Left renal cortex interstitium (tissue), 4 donors: ENCODE results near the gene MAP6. TPM values are rescaled to one million over a fixed set of nuclear protein-coding genes. Genes with fewer than 3 reads are reported as not detected.

ENCODE experiments used
- DNase-seq, 4 donors: peaks; one replicate each; pipeline ENCODE4 v3.0.0-alpha.2; 2013; ENCODE audit warnings: low read depth in 4 of 4, low spot score in 2 of 4, missing footprints in 1 of 4
- polyA plus RNA-seq, 4 donors: library from polyadenylated mRNA; unstranded; fragments of 120-200 nt; gene quantifications; one replicate each; pipeline ENCODE4 v1.2.1, GENCODE V29; 2013; ENCODE audit not compliant: insufficient read length in 4 of 4

The MAP6 gene
- polyA plus RNA-seq, 4 donors = 7.9 to 11.6 (median 9.5) TPM

DNA sequence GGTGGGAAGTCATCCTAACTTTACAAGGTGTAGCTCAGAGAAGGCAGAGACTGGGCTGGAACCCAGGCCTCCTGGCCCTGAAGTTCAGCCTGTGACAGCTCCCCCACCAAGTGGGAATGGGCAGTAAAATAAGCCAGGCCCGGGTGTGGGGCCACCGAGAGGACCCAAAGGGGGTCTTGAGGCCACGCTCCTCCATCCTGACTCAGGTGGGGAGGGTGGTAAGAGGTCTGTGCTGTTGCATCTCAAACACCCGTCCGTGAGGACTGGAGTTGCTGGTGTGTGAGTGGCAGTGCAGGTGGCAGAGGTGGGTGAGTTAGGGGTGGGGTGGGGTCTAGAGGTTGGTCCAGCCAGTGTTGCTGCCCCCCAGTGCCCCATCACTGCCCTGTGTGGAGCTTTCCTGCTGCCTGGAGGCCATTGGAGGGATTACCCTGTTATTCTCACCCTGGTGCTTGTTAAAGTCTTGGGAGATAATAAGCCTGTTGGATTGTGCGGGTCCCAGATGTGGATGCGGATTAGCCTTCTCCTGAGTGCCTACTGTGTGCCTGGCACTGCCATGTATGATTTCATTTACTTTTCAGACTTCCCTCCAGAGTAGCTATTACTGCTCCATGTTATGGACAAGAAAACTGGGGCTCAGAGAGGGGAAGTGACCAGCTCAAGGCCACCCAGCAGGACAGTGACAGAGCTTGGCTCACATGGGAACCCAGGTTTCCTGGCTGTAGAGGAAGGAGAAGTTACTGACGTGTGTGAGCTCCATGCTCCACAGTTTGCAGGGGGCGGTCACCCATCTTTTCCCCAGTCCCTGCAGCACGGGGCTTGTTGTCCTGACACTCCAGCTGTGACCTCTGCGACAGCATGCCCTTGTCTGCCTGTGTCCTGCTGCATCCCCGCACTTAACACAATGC is 93.9 kb downstream of the MAP6 start:
- no peak for DNase-seq

DNA sequence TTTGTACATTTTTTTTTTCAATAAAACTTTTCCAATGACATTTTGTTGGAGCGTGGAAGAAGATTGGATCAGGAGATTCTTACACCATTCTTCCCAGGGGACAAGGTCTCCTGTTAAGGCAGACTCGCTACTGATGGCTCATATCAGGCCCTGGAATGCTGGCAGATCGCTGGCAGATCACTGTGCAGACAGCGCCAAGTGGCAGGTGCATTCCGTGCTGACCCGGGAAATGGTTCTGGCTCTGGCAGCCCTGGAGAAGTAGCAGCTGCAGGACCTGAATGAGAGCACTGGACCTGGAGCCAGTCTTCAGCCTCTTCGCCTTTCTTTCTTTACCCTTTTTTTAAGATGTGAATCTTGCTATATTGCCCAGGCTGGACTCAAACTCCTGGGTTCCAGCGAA is 96.1 kb downstream of the MAP6 start:
- no peak for DNase-seq

DNA sequence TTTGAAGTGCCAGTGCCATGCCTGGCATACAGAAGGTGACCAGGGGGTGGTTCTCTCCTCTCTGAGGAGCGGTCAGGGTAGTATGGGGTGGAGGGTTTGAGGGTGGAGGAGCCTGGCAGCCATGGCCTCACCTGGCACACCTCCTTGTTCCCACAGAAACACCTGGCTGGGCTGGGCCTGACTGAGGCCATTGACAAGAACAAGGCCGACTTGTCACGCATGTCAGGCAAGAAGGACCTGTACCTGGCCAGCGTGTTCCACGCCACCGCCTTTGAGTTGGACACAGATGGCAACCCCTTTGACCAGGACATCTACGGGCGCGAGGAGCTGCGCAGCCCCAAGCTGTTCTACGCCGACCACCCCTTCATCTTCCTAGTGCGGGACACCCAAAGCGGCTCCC is 97.2 kb downstream of the MAP6 start:
- DNase-seq = no peak

DNA sequence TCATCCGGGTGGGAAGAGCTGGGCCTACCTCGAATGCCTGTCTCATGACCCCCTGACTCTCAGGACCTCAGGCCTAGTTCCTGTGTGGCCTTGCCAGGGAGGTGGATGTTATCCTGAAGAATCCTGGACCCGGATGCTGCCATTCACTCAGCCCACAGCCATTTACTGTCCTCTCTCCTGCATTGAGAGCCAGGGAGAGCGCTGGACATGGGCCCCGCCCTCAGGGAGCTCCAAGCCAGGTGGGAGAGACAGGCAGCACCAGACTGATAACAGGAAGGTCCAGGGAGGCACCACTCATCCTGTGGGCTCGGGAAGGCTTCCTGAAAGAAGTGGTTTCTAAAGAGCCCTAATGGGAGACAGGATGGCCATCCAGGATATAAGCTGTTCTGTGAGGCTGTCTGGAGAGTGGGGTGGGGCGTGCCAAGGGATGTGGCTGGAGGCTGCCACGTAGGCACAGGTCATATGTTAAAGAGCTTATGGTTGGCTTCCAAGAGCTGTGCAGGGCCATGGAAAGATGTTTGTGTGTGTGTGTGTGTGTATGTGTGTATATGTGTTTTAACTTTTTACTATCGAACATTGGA is 98.2 kb downstream of the MAP6 start:
- no peak for DNase-seq

DNA sequence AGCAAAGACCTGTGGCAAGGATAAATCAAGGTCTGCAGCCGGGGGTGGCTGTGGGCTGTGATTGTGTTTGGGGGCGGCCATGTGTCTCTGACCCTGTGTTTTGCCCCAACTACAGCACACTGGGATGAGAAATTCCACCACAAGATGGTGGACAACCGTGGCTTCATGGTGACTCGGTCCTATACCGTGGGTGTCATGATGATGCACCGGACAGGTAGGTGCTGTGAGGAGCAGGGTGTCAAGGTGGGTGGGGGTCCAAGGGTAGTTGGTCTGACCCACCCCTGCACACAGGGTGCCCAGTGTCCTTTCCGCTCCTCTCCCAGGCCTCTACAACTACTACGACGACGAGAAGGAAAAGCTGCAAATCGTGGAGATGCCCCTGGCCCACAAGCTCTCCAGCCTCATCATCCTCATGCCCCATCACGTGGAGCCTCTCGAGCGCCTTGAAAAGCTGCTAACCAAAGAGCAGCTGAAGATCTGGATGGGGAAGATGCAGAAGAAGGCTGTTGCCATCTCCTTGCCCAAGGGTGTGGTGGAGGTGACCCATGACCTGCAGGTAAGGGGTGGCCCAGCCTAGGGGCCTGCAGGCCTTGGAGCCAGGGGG is 100.1 kb downstream of the MAP6 start:
- no peak for DNase-seq

DNA sequence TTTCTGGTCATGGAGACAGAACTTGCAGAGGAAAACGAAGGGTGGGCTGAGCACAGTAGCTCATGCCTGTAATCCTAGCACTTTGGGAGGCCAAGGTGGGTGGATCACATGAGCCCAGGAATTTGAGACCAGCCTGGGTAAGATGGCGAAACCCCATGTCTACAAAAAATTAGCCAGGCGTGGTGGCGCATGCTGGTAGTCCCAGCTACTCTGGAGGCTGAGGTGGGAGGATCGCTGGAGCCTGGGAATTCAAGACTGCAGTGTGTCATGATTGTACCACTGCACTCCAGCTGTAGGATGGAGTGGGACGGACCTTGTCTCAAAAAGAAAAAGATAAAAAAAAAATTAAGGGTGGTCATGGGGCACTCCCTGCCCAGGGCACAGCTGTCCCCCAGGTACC is 100.9 kb downstream of the MAP6 start:
- no peak for DNase-seq

DNA sequence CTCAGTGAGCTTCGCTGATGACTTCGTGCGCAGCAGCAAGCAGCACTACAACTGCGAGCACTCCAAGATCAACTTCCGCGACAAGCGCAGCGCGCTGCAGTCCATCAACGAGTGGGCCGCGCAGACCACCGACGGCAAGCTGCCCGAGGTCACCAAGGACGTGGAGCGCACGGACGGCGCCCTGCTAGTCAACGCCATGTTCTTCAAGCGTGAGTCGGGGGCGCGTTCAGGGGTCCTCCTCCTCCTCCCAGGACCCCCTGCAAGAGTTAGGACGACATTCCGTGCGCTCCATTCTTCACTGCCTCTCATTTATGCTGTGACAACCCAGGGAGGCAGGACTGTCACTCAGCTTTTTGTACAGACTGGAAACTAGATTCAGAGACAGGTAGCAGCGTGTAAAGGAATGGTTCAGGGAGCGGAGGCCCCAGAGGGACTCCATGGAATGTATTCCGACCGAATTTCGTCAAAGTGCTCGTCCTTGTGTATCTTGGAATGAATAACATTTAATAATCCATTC is 102.0 kb downstream of the MAP6 start:
- DNase-seq = no peak

DNA sequence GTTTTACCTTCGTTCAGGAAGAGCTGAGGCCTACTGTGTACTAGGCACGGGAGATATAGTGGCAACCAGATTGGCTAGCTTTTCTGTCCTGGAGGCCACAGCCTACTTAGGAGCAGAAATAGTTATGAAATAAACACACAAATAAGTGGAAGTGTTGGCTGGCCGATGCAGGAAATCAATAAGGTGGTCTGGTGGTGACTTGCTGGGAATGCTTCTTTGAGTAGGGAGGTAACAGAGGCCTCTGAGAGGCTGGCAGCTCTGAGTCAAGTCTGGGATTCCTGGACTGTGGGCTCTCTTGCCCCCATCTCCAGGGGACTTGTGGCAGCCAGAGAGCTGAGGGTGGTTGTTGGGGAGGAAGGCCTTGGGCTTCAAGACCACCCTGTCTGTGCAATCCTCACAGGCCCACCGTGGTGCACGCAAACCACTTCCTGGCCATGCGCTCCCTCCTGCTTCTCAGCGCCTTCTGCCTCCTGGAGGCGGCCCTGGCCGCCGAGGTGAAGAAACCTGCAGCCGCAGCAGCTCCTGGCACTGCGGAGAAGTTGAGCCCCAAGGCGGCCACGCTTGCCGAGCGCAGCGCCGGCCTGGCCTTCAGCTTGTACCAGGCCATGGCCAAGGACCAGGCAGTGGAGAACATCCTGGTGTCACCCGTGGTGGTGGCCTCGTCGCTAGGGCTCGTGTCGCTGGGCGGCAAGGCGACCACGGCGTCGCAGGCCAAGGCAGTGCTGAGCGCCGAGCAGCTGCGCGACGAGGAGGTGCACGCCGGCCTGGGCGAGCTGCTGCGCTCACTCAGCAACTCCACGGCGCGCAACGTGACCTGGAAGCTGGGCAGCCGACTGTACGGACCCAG is 102.7 kb downstream of the MAP6 start:
- DNase-seq = no peak

DNA sequence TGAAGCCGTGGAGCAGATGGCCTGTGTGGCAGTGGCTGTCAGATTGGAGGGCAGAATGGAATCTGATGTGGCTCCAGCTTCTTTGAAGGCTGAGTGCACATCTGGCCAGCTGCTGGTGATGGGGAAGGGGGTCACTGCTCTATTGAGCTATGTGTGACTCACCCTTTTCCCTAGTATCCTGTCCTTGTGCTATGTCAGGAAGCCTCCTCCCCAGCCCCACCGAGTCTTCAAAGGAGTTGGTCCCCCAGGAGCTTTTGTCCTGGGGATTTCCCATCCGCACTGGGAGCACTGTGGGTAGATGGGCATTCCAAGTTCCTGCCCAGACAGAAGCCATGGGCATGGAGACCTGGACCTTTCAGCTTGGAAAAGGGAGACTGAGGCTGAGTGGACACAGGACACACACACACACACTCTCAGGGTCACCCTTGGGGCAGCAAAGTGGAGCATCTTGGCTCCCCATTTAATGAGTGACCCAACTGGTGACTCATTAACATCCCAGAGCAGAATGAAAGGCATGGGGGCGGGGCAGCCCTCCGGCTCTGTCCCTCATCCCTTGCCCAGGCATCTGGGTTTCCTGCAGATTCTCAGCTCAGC is 103.5 kb downstream of the MAP6 start:
- DNase-seq = no peak

DNA sequence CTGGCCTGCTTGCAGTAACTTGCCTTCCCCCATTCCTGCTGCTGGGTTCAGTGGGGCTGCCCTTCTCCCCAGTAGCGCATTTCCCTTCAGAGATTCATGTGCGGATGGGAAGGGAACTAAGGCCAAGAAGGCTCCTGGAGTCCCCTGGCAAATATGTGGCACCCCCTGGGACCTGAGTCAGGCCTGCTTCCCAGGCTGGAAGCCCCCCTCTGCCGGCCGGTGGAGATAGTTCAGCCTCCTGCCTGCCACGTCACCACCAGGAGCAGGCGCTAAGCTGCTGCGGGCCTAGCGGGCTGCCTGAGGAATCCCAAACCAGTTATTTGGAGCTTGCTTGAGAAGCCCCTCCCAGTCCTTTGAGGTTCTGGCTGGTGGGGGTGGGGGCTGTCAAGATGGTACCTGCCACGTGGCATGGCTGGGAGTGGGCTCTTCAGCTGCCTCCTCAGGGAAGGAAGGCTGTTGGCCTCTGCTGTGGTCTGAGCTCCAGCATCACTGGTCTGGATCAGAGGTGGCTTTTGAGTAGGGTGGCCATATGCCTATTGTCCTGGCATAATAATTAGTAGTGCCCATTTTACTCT is 104.8 kb downstream of the MAP6 start:
- DNase-seq = no peak

DNA sequence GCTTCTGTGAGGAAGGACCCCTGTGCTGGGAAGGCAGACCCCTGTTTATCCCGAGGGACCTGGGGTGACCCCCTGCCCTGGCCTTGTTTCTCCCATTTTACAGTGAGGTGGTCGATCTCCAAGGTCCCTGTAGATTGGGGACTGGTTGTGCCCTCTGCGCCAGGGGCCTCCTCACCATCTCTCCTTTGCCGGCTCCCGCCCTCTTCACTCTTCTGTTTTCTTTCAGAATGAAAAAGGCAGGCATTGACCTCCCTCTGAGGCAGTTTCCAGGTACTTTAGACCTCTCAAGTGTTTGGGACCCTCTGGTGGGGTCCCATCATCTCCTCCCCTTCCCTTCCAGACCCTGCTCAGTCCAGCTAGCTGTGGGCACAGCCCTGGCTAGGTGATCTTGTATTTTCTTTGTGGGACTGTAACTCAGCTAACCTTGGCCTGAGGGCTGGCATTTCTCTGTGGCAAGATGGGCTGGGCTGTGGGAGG is 105.3 kb downstream of the MAP6 start:
- no peak for DNase-seq

DNA sequence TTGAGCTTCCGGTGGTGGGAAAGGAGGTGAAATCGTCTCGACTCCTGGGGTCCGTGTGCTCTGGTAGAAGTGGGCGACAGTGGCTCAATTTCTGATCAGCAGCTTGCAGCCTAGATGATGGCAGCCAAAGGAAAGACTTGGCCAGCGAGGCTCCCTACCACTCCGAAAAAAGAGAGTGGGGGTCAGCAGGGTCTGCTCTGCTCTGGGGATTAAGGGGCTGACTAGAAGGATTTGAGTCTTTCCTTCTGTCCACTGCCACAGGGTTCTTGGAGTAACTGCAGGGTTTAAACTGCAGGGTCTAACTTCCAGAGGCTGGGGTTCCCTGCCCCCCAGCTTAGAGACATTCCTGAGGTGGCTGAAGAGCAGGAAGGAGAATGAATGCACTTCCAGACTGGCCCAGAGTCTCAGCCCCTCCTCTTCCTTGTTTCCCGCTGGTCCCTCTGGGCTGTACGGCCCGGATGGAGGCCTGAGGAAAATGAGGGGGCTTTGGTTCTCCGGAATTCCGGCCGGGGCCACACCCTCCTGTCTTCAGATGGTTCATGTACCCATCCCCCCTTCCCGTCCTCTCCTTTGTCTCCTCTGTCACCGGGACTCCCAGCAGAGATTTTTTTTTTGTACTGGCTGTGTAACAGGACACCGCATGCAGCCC is 105.9 kb downstream of the MAP6 start:
- no peak for DNase-seq

DNA sequence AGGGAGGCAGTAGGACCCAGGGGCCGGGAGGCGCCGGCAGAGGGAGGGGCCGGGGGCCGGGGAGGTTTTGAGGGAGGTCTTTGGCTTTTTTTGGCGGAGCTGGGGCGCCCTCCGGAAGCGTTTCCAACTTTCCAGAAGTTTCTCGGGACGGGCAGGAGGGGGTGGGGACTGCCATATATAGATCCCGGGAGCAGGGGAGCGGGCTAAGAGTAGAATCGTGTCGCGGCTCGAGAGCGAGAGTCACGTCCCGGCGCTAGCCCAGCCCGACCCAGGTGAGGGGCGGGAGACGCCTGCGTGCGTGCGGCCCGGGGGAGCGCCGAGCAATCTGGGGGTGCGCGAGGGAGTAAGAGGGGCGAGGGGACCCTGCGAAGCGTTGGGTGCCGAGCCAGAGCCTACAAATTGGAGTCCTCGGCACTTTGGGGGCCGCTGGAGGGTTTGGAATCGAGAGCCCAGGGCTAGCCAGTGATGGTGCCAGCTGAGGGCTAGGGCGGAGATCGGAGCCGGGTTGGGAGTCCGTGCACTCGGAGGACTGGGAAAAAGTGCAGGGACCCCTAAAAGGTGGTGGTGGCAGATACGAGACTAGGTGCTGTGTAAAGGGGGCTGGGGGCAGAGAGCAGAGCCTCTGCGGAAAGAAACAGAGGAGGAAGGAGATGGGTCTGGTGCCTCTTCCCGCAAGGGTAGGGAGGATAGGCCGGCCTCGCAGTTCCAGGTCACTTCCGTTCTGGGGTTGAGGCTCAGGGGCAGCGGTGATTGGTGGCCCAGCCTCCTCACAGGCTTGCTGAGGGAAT is 106.6 kb downstream of the MAP6 start, which contains the start of gene SERPINH1:
Gene SERPINH1, plus strand, starts transcription at position 206 of the 788 bp plus-strand sequence. CDS start 4,097 bp downstream, outside the sequence.
- peak in 1 of 4 donors; percentile 74 for DNase-seq

DNA sequence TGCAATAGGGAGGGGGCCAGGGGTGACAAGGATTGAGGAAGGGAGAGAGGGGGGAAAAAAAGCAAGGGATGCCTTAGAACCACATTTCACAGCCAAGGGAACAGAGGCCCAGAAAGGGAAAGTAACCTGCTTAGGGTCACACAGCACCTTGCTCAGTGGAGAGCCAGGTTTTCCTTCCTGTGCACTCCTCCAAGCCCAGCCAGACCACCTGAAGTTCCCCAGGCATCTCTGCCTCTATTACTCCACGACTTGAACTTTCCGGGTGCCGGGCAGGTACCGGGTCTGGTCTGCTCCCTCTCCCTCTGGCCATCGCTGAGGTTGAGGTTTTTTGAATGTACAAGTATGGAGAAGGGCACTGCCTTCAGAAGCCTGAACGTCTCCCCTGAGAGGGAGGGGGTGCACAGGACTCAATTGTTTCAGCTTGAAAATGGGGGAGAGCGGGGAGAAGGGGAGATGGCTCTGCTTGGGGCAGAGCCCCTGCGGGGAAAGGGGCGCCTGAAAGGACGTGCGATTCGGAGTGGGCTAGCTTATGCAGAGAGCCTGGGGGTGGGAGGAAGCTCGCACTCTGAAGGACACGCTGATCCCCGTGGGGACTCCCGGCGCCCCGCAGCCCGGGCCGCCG is 107.3 kb downstream of the MAP6 start:
- DNase-seq = no peak

DNA sequence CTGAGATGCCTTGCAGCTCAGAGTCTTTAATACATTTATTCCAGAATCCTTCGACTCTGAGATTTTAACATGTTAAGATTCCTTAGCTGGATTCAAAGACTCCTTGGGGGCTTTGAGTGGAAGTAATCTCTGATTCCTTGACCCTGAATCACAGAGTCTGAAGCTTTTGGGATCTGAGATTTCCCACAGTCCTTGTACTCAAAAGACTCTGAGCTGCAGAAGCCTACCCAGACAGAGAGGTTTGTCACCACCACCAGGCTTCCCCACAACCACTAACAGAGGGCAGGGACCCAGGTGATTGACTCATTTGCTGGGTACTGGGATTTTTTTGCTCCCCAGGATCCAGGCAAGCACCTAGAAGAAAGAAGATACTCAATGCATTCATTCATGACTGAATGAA is 108.2 kb downstream of the MAP6 start:
- DNase-seq = no peak

DNA sequence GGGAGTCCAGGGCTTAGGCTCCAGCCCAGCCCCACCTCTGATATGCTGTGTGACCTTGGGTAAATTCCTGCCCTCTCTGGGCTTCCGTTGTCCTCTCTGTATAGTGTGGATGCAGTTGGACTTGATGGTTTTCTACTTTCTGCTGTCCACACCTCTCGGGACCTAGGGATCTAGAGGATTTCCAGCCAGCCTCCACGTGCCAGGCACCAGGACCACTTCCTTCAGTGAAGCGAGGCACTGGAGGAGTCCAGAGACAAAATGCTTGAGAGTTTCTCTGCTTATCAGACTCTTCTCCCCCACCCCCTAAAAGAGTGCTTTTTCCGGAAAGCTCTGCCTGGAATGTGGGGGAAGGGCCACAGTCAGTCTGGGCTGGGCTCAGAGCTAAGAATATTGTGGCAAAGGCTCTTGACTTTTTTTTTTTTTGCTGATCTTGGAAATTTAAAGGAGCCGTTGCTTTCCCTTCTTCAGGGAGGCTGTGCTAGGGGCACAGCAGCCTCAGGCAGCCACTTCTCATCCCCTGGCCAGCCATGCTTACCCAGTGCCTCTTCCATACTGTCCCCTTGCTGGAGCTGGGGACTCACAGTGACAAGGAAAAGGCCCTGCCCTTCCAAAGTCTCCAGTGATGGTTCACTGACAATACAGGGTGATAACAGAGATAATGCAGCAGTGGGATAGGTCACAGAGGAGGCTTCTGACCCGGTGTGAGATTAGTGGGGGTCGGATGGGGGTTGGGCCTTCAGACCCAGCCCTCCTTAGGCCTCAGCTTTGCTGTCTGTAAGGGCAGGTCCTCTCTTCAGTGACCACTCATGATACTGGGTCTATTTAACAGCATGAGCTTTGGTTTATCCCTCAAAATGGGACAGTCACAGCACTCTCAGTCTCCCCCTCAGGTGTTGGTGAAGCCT is 109.6 kb downstream of the MAP6 start:
- no peak for DNase-seq
